HepG2 (cell line): Measurements from ENCODE around the gene NCCRP1. TPM values are rescaled to one million over a fixed set of nuclear protein-coding genes. Genes with fewer than 3 reads are reported as not detected.

ENCODE experiments used
- ETV5 ChIP-seq: IDR thresholded peaks from 2 replicates; pipeline ENCODE4 v1.6.1; 2018; ENCODE audit warnings: missing biosample characterization, missing genetic modification reagents, inconsistent platforms, borderline replicate concordance
- IKZF4 ChIP-seq: sonication (generic); formaldehyde crosslinking; IDR thresholded peaks from 2 replicates; pipeline ENCODE4 v1.5.1; 2020; ENCODE audit warnings: borderline replicate concordance, mild to moderate bottlenecking, low read depth, missing genetic modification reagents; ENCODE audit errors: not compliant biosample characterization
- KDM5A ChIP-seq: fragments of 200-600 bp; sonication (generic); IDR thresholded peaks from 2 replicates; pipeline ENCODE4 v1.7.0; 2018; ENCODE audit warnings: antibody characterized with exemption, mild to moderate bottlenecking, low read length, borderline replicate concordance
- MAX ChIP-seq: IDR thresholded peaks from 2 replicates; pipeline ENCODE4 v1.6.1; 2012; ENCODE audit warnings: inconsistent platforms
- MLLT10 ChIP-seq: sonication (generic); formaldehyde crosslinking; IDR thresholded peaks from 2 replicates; pipeline ENCODE4 v1.4.0; 2020; ENCODE audit warnings: missing genetic modification reagents
- MYC ChIP-seq: sonication (generic); formaldehyde crosslinking; IDR thresholded peaks from 2 replicates; pipeline ENCODE4 v1.9.0; 2021; ENCODE audit warnings: missing genetic modification reagents, borderline replicate concordance
- NKX3-1 ChIP-seq: sonication (generic); formaldehyde crosslinking; IDR thresholded peaks from 2 replicates; pipeline ENCODE4 v1.5.0; 2020; ENCODE audit warnings: missing genetic modification reagents
- PAF1 ChIP-seq: IDR thresholded peaks from 2 replicates; pipeline ENCODE4 v1.6.1; 2016; ENCODE audit warnings: missing genetic modification reagents, missing compliant biosample characterization
- PATZ1 ChIP-seq: sonication (generic); formaldehyde crosslinking; IDR thresholded peaks from 2 replicates; pipeline ENCODE4 v1.4.0; 2020; ENCODE audit warnings: missing genetic modification reagents
- SAP130 ChIP-seq: IDR thresholded peaks from 2 replicates; pipeline ENCODE4 v1.6.1; 2016; ENCODE audit warnings: low read depth
- TCF7L2 ChIP-seq: IDR thresholded peaks from 2 replicates; pipeline ENCODE4 v1.6.1; 2011; ENCODE audit warnings: mild to moderate bottlenecking, low read depth, low read length, moderate library complexity
- TFAP4 ChIP-seq: sonication (generic); IDR thresholded peaks from 2 replicates; pipeline ENCODE4 v1.6.1; 2016; ENCODE audit warnings: low read depth, borderline replicate concordance
- ZMYM3 ChIP-seq: sonication (generic); formaldehyde crosslinking; IDR thresholded peaks from 2 replicates; pipeline ENCODE4 v1.5.1; 2020; ENCODE audit warnings: mild to moderate bottlenecking, missing genetic modification reagents
- ZNF670 ChIP-seq: sonication (generic); formaldehyde crosslinking; IDR thresholded peaks from 2 replicates; pipeline ENCODE4 v1.8.0; 2022; ENCODE audit warnings: mild to moderate bottlenecking, missing genetic modification reagents, borderline replicate concordance
- ZNF687 ChIP-seq: sonication (generic); formaldehyde crosslinking; IDR thresholded peaks from 2 replicates; pipeline ENCODE4 v1.5.1; 2020; ENCODE audit warnings: mild to moderate bottlenecking, missing genetic modification reagents, moderate library complexity
- ZNF816 ChIP-seq: sonication (generic); formaldehyde crosslinking; IDR thresholded peaks from 2 replicates; pipeline ENCODE4 v1.8.0; 2022; ENCODE audit warnings: missing genetic modification reagents, mild to moderate bottlenecking, borderline replicate concordance
- polyA plus RNA-seq, 8 experiments: library from polyadenylated mRNA; depleted of rRNA in 3 of 8; stranded (reverse) in 7 of 8; unstranded in 1 of 8; fragments of >200 nt; fragmentation: Illumina TruSeq in 4 of 8; extraction: Trizol in 4 of 8; gene quantifications; 2 replicates each; pipeline versions ENCODE4 v1.2.1 to v1.2.3, GENCODE V29; 2011 to 2016; ENCODE audit warnings: low read depth in 4 of 8, missing spikeins in 1 of 8, mixed read lengths in 1 of 8; ENCODE audit not compliant: insufficient read depth in 1 of 8
- total RNA-seq, 5 experiments: library from RNA; depleted of rRNA; stranded (reverse); fragments of >200 nt; fragmentation: Illumina TruSeq; extraction: Trizol; gene quantifications; 2 replicates each; pipeline ENCODE4 v1.2.3, GENCODE V29; 2016; ENCODE audit warnings: low read depth in 1 of 5

NCCRP1 gene
- total and polyA plus RNA-seq, 2 of the 13 experiments (the other 11 are each of a cell fraction or from before 2014, with no cell fraction given) = not detected

- TF ChIP-seq PATZ1 (CRISPR knock-in tag) (peak; percentile 68; the same call in 1 of the 2 replicates), IKZF4 (CRISPR knock-in tag) (no peak), ZNF670 (CRISPR knock-in tag) (no peak), ETV5 (peak; percentile 33; the same call in 1 of the 2 replicates), PAF1 (CRISPR knock-in tag) (no peak), NKX3-1 (CRISPR knock-in tag) (no peak), TFAP4 (peak; percentile 21; the same call in 1 of the 2 replicates), TCF7L2 (no peak), MAX (peak; percentile 55; the same call in 1 of the 2 replicates), ZNF816 (CRISPR knock-in tag) (no peak), MYC (CRISPR knock-in tag) (peak; percentile 21; the same call in 1 of the 2 replicates), KDM5A (no peak), ZMYM3 (CRISPR knock-in tag) (no peak), ZNF687 (CRISPR knock-in tag) (peak; percentile 60), SAP130 (CRISPR knock-in tag) (peak; percentile 41; the same call in 1 of the 2 replicates), MLLT10 (CRISPR knock-in tag) (no peak)
These were observed 40.7 kb downstream of the NCCRP1 start (continued) for GRCh38 chr19:39237200-39238184.
